Muscle layer of duodenum (tissue), 2 donors: ENCODE measurements around the gene MYL6.
"Not testable (repeated sequence)": the region's sequence is repeated elsewhere in the genome, so short reads cannot be mapped to it uniquely, and the experiment has no call there.

Experiments used
- H3K27ac ChIP-seq: one replicate; pipeline ENCODE4 v1.7.0; 2013; ENCODE audit warnings: mild to moderate bottlenecking, low read length
- H3K27me3 ChIP-seq: one replicate; pipeline ENCODE4 v1.7.0; 2013; ENCODE audit warnings: low read depth, mild to moderate bottlenecking, control low read depth, low read length
- H3K36me3 ChIP-seq, 2 donors: one replicate each; pipeline ENCODE4 v1.7.0; 2013; ENCODE audit warnings: low read length in 2 of 2, control low read depth in 1 of 2, mild to moderate bottlenecking in 1 of 2; ENCODE audit not compliant: insufficient read depth in 2 of 2, control insufficient read depth in 1 of 2
- H3K4me1 ChIP-seq, 2 donors: one replicate each; pipeline ENCODE4 v1.7.0; 2013; ENCODE audit warnings: low read length in 2 of 2, mild to moderate bottlenecking in 2 of 2, control low read depth in 1 of 2, moderate library complexity in 1 of 2; ENCODE audit not compliant: insufficient read depth in 2 of 2, control insufficient read depth in 1 of 2
- H3K4me3 ChIP-seq, 2 donors: one replicate each; pipeline ENCODE4 v1.7.0; 2013; ENCODE audit warnings: low read length in 2 of 2, low read depth in 1 of 2, mild to moderate bottlenecking in 1 of 2
- H3K9me3 ChIP-seq, 2 donors: one replicate each; pipeline ENCODE4 v1.7.0; 2013; ENCODE audit warnings: low read length in 2 of 2, control low read depth in 1 of 2, mild to moderate bottlenecking in 1 of 2; ENCODE audit not compliant: control insufficient read depth in 1 of 2
- donor health status: healthy.

The MYL6 gene

DNA sequence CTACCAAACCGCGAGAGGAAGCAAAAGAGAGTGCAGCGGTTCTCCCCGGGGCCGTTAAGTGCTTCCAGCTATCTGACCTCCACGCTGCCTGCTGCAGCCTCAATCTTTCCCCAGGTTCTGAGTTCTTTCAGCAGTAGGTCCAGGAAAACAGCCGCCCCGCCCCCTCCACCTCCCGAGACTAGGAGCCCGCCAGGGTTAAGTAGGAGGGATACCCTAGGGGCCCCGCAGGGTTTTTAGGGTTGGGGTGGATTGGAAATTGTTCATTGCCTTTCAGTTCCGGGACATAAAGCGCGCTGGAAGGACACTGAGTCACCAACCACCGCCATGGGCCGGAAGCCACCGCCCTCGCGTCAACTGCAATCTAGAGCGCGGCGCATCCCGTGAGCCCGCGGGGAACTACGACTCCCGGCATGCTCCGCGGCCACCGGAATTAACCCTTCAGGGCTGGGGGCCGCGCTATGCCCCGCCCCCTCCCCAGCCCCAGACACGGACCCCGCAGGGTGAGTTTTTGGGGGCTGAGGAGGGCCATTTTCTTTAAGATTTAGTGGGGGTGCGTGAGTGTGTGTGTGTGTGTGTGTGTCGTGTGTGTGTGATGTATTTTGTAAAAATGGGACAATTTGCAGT, 5.9 kb upstream of the MYL6 start, which contains the start of gene MYL6B:
Gene MYL6B (plus strand): TSS at position 456 of the 624 bp plus-strand sequence. CDS start 1,332 bp downstream, outside the sequence.
- Histone ChIP-seq H3K27me3 (no peaks in the 10 kb centered on the region), H3K4me3 (peak within 1 kb of the TSS; percentile 69 to 75), H3K27ac (peak within 1 kb of the TSS; percentile 93), H3K4me1 (peaks cover 16 to 22% of the 10 kb centered on the region in 2 donors), H3K36me3 (no peaks in the 10 kb centered on the region), H3K9me3 (no peaks in the 10 kb centered on the region)

GRCh38 chr12:56152756-56153677, 5.1 kb upstream of the MYL6 start:
- Histone ChIP-seq H3K4me3 (peak overlapping the region; percentile 69 to 75), H3K36me3 (no peaks in the 10 kb centered on the region), H3K27me3 (no peaks in the 10 kb centered on the region), H3K4me1 (peaks cover 16 to 20% of the 10 kb centered on the region in 2 donors), H3K9me3 (no peaks in the 10 kb centered on the region), H3K27ac (peak overlapping the region; percentile 40)

DNA sequence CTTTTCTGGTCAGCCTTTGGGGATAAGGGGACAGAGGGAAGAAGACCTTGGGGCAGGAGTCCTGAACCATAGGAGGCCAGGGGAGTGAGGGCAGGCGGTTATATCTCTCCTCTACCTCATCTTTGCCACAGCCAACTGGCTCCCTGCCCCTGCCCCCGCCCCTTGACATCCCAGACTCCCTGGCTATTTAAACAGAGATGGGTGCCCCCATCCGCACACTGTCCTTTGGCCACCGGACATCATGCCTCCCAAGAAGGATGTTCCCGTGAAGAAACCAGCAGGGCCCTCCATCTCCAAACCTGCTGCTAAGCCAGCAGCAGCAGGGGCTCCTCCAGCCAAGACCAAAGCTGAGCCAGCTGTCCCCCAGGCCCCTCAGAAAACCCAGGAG, 4.5 kb upstream of the MYL6 start:
- no peaks in the 10 kb centered on the region for H3K36me3 ChIP-seq
- peak overlapping the region in 1 of 2 donors; percentile 75 for H3K4me3 ChIP-seq
- no peaks in the 10 kb centered on the region for H3K9me3 ChIP-seq
- peaks cover 16 to 20% of the 10 kb centered on the region in 2 donors for H3K4me1 ChIP-seq
- H3K27ac ChIP-seq = no peak overlapping the region
- H3K27me3 ChIP-seq = no peaks in the 10 kb centered on the region

- peaks cover 16 to 21% of the 10 kb centered on the region in 2 donors for H3K4me1 ChIP-seq
- H3K36me3 ChIP-seq = no peaks in the 10 kb centered on the region
- H3K4me3 ChIP-seq = no peak overlapping the region
- H3K27ac ChIP-seq = no peak overlapping the region
- H3K9me3 ChIP-seq = no peaks in the 10 kb centered on the region
- no peaks in the 10 kb centered on the region for H3K27me3 ChIP-seq
These were observed 3.9 kb upstream of the MYL6 start for GRCh38 chr12:56154246-56154771.

GRCh38 chr12:56154818-56155217, 3.3 kb upstream of the MYL6 start:
- no peak overlapping the region for H3K27ac ChIP-seq
- peaks cover 4 to 5% of the 10 kb centered on the region in 2 donors for H3K36me3 ChIP-seq
- peaks cover 16 to 26% of the 10 kb centered on the region in 2 donors for H3K4me1 ChIP-seq
- no peak overlapping the region for H3K4me3 ChIP-seq
- H3K9me3 ChIP-seq = no peaks in the 10 kb centered on the region
- H3K27me3 ChIP-seq = no peaks in the 10 kb centered on the region

- Histone ChIP-seq H3K4me3 (no peak overlapping the region), H3K9me3 (no peaks in the 10 kb centered on the region), H3K27ac (no peak overlapping the region), H3K27me3 (no peaks in the 10 kb centered on the region), H3K4me1 (peaks cover 17 to 30% of the 10 kb centered on the region in 2 donors), H3K36me3 (peaks cover 10% of the 10 kb centered on the region in 2 donors)
These were observed 2.8 kb upstream of the MYL6 start for GRCh38 chr12:56155256-56155845.

GRCh38 chr12:56156464-56157200, 1.5 kb upstream of the MYL6 start:
- H3K27me3 ChIP-seq, H3K9me3 ChIP-seq: not testable (repeated sequence)
- H3K4me3 ChIP-seq = peak overlapping the region; percentile 61 to 74
- H3K27ac ChIP-seq = peak overlapping the region; percentile 84
- H3K36me3 ChIP-seq = peaks cover 23% of the 10 kb centered on the region in 2 donors
- peaks cover 22 to 36% of the 10 kb centered on the region in 2 donors for H3K4me1 ChIP-seq

DNA sequence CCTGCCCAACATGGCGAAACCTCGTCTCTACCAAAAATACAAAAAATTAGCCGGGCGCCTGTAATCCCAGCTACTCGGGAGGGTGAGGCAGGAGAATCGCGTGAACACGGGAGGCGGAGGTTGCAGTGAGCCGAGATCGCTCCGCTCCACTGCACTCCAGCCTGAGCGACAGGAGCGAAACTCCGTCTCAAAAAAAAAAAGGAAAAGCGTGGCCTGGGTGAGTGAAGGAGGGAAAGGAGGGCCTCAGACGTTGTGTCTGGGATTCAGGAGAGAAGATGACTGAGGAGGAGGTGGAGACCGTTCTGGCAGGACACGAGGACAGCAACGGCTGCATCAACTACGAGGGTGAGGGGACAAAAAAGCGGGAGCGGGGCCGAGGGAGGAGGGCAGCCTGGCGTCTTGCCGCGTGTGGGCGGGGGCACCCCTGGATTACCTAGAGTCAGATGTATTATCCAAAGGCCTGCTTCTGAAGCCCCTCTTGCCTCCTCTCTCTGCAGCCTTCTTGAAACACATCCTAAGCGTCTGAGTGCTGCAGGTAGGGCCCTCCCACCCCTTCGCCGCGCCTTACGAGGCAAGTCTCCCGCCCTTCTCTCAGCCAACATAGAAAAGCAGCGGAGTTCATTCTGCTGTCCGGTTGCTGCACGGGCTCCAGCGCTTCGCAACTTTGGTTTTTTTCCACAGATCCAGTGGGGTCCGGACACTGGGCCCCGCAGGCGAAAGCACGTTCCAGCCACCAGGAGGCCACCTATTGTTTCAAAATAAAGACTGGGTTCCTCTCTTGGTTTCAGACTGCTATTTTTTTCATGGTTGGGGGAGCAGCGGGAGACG, 744 bp upstream of the MYL6 start:
- Histone ChIP-seq H3K4me1 (peaks cover 21 to 41% of the 10 kb centered on the region in 2 donors), H3K27ac (peak overlapping the region; percentile 84)

GRCh38 chr12:56158926-56159461, 835 bp downstream of the MYL6 start:
- no peaks in the 10 kb centered on the region for H3K27me3 ChIP-seq
- H3K4me3 ChIP-seq = peak overlapping the region; percentile 71 to 100
- peaks cover 13 to 42% of the 10 kb centered on the region in 2 donors for H3K4me1 ChIP-seq
- peak overlapping the region; percentile 100 for H3K27ac ChIP-seq
- peaks cover 37 to 41% of the 10 kb centered on the region in 2 donors for H3K36me3 ChIP-seq
- no peaks in the 10 kb centered on the region for H3K9me3 ChIP-seq

More for the DNA sequence above, 744 bp upstream of the MYL6 start:
- Histone ChIP-seq H3K36me3 (peaks cover 28 to 29% of the 10 kb centered on the region in 2 donors), H3K9me3 (no peaks in the 10 kb centered on the region), H3K27me3 (no peaks in the 10 kb centered on the region), H3K4me3 (peak overlapping the region; percentile 61 to 74)
